GM19324 (cell line): ENCODE data around the gene TNNT1.
A peak's percentile ranks its signal among the peaks of the same experiment; 100 is the strongest.
"Not testable (repeated sequence)": the region's sequence is repeated elsewhere in the genome, so short reads cannot be mapped to it uniquely, and the experiment has no call there.

Source experiments
- ATAC-seq: cut with Tn5 transposase; IDR thresholded peaks from one replicate; pipeline ENCODE4 v1.9.1; 2021; ENCODE audit warnings: mild to moderate bottlenecking, moderate library complexity; ENCODE audit not compliant: unreplicated experiment, low FRiP score

The TNNT1 gene, protein sequence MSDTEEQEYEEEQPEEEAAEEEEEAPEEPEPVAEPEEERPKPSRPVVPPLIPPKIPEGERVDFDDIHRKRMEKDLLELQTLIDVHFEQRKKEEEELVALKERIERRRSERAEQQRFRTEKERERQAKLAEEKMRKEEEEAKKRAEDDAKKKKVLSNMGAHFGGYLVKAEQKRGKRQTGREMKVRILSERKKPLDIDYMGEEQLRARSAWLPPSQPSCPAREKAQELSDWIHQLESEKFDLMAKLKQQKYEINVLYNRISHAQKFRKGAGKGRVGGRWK

DNA sequence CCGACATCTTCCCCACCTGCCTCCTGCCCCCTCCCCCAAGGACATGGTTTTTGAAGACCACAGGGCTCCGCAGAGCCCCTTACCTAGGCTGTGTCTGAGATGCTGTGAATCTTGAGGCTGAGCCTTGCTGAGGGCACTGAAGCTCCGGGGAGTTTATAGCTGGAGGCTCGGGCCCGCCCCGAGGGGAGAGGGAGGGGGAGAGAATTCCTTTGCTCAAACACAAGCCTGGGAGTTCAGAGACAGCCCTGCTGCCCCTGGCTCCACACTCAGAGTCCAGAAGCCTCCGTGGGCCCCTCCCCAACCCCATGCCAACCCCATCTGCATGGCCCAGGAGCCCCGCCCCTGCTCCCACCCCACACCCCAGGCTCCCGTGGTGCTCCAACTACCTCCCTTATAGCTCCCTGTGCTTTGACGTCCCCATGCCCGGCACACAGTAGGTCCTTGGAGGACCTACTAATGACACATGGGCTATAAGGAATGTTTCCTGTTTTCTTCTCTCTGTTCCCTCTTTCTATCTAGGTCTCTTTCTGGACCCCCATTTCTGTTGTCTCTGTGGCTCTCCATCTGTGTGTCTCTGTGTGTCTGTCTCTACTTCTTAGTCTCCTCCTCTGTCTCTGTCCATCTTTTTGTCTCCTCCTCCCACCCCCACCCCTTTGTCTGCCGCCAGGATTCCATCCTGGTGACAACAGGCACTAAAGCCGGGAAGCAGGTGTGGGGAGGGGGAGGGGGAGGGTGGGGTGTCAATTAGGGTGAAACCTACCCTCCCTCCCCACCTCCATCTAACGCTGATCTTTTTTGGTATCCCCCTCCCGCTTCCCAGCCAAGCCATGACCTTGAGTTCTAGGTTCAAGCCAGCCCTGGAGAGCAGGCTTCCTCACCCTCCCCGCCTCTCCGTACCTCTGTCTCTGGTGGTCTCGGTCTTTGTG is at the start of gene TNNT1:
Gene TNNT1, minus strand, starts transcription at position 129 of the 926 bp plus-strand sequence. CDS start 2,049 bp downstream, outside the sequence.
- ATAC-seq, result no peak

- no peak for ATAC-seq
Measured at GRCh38 chr19:55198651-55199050, 49.6 kb upstream of the TNNT1 start.

DNA sequence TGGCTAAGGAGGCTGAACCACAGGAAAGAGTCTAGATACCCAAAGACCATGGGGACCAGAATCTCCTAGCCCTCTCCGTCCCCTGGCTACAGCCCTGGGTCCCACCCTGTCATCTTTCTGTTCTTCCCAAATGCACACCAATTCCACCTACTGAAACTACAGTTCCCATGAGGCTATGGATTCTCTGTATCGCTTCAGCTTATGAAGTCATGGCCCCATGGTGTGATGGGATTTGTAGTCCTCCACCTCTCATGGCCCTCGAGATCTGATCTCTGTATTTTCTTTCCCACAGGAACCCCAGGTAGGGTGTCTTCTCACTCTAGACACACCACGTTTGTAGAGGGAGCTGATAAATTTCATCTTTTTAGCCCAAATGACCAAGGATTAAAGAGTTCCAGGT is 48.5 kb upstream of the TNNT1 start:
- no peak for ATAC-seq

GRCh38 chr19:55196803-55197202 is 47.8 kb upstream of the TNNT1 start:
- ATAC-seq, result no peak

GRCh38 chr19:55193481-55193880 is 44.5 kb upstream of the TNNT1 start:
- ATAC-seq, result no peak

- no peak for ATAC-seq
Measured at GRCh38 chr19:55189403-55189835, 40.4 kb upstream of the TNNT1 start.

- no peak for ATAC-seq
Measured at GRCh38 chr19:55188625-55189024, 39.6 kb upstream of the TNNT1 start.

DNA sequence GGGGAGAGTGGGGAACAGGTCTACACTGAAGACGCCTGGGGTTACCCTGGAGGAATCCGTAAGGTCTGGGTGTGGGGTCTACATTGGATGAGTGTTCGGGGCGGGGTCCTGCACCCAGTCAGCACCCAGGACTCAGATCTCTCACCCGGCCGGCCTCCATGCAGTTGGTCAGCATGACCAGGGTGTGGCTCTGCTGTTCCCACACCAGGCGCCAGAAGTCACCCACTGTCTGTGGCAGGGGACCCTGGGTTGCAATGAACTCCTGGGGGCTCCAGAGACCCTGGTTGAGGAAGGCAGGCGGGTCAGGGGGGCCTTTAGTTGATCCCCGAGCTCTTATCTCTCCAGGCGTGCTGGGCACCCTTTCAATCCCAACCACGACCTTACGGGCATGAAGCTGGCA is 37.1 kb upstream of the TNNT1 start:
- no peak for ATAC-seq

DNA sequence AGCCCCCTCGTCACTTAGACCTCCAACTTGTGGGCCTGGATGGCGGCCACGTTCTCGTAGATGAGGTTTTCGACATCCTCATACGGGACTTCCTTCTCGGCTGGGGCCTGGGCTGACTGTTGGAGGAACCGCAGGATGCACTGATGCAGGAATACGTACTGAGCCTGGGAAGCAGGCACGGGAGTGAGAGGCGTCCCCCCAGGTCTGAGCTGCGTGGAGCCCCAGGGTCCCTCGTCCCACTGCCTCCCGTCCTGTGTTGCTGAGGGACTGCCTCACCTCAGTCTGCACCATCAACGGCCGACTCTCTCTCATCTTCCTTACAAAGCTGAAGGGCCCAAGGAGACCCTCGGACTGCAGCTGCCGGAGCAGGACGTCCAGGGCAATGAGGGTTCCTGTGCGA is 32.7 kb upstream of the TNNT1 start:
- no peak for ATAC-seq

DNA sequence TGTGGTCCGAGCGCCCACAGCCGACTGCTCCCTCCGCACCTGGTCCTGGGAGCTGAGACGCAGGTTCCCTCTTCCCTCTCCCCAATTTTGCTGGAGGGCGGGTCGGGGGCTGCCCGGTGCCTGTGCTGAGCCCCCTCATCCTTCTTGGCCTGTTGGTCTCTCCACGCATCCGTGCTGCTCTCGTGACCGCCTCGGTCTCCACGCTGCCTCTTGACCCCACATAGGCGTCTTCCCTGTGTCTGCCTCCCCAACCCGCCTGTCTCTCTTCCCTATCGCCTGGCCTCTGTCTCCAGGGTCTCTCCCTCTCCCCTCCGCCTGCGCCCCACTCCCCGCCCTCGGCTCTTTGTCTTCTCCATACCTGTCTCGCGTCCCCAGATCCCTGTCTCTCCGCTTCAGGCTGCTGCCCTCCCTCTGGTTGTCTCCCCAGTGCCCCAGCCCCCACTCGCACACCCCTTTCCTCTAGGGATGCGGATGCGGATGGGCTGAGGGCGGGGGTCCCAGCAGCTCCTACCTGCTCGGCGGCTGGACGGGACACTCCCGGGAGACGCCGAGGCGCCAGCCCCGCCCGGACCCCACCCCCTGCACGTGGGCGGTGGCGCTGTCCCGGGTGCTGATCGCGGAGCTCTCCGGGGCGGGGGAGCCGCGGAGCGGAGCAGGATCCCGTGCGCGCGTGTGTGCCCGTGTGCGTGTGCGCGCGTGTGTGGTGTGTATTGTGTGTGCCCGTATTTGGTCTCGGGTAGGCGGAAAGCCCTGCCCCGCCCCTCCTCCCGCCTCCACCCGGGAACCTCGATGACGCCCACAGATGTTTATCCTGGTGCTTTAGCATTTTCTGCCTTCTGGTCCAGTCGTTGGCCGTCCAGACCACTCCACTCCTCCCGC is 30.8 kb upstream of the TNNT1 start, which contains the start of gene SYT5:
Gene SYT5, minus strand, starts transcription at position 684 of the 879 bp plus-strand sequence. CDS start 1,248 bp downstream, outside the sequence.
- ATAC-seq, result no peak

DNA sequence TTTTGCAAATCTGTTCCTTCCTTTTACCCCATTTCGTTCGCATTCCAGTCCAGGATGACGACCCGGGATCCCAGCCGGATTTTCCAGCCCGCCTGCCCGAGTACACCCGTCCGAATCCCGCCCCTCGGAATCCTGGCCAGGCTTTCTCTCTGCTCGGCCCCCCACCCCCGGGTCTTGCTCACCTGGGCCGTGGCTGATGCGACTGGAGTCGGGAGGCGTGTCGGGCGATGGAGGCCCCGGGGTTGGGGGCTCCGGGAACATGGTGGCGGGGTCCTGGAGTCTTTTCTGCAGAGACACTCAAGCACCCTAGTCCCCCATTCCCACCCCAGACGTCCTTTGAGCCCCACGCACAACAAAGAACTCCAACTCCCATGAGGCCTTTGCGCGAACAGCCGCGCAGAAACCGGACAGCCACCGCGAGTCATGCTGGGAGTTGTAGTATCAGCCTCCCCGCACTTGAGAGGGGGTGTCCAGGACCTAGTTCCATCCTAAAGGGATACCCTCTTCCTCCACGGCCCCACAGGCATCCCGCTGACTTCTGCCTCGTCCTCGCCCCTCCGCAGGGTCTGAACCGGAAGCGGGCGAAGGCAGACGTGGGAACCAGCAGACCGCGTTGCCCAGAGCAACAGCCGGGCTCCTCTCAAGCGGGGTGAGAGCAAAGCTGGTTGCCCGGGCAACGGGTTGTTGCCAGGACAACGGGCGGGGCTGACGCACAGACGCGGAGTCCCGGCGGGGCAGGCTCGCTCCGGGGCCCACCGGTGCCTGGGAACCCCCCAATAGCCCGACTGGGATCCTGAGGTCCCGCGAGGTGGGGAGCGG is 30.0 kb upstream of the TNNT1 start:
- ATAC-seq, result peak; percentile 84

- ATAC-seq, result no peak
Measured at GRCh38 chr19:55176076-55176475, 27.1 kb upstream of the TNNT1 start.

GRCh38 chr19:55175117-55175867 is 26.3 kb upstream of the TNNT1 start:
- ATAC-seq, result no peak

GRCh38 chr19:55174425-55175116 is 25.6 kb upstream of the TNNT1 start:
- no peak for ATAC-seq

- no peak for ATAC-seq
Measured at GRCh38 chr19:55173714-55174409, 24.9 kb upstream of the TNNT1 start.

DNA sequence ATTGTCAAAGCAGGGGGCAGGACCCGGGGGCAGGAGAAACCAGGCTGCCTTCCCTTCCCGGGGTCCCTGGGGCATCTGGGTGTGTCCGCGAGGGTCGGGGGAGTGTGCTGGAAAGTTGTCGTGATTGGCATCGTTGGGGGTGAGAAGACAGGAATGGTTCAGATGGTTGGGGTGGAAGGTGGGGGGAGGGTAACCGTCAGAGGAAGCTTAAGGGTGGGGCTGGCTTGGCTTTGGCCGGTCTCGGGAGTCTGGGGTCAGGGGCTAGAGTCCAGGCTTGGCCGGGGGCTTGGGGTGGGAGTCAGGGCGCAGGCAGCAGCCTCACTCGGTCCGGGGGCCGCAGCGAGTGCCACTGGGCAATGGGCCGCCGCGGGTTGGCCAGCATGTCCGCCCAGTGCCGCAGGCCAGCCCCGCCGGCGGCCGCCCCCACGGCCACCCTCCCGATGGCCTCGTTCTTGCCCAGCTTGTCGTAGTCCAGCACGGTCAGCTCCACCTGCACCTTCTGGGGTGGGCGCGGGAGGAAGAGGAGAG is 24.2 kb upstream of the TNNT1 start:
- ATAC-seq, result no peak

GRCh38 chr19:55172741-55173140 is 23.7 kb upstream of the TNNT1 start:
- no peak for ATAC-seq

DNA sequence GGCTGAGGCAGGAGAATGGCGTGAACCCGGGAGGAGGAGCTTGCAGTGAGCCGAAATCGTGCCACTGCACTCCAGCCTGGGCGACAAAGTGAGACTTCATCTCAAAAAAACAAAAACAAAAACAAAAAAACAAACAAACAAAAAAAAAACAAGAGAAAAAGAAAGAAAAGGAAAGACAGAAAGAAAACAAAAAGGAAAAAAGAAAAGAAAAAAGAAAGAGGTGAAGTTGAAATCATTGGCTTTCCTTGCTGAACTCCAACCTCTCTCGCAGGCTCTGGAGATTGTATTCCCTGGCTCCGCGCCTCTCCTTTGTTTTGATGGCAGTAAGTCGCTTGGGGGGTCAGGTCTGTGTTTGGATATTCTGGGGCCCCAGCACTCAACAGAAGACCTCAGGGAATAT is 23.3 kb upstream of the TNNT1 start:
- not testable (repeated sequence) for ATAC-seq
